ENCODE results near the gene ECT2L.

The ECT2L gene

DNA sequence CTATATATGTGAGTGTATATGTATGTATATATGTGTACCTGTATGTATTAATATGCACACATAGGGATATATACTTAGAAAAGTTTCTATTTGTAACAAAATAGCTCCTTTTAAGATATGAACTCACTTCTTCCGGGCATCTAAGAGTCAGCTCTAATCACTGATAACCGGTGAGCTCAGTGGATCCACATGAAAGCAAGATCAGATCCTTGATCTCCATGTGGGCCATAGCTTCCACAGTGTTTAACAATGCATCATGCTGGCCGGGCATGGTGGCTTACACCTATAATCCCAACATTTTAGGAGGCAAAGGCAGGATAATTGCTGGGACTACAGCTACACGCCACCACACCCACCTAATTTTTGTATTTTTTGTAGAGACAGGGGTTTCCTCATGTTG lies 52.6 kb downstream of the ECT2L start:
- in situ Hi-C loops (cut with MboI; ENCODE audit: low sequenced_read_pairs), result no loop called here

DNA sequence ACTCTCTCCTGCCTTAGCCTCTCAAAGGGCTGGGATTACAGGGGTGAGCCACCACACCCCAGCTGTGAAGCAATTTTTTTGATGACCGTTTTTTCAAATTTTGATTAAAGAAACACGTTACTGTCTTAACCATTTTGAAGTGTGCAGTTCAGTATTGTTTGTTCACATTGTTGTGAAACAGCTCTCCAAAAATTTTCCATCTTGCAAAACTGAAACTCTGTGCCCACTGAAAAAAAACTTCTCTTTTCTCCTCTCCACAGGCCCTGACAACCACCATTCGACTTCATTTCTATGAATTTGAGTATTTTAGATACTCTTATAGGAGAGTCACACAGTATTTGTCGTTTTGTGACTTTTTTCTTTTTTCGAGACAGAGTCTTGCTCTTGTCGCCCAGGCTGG lies 53.9 kb downstream of the ECT2L start:
- in situ Hi-C loops (cut with MboI; ENCODE audit: low sequenced_read_pairs), result no loop called here

DNA sequence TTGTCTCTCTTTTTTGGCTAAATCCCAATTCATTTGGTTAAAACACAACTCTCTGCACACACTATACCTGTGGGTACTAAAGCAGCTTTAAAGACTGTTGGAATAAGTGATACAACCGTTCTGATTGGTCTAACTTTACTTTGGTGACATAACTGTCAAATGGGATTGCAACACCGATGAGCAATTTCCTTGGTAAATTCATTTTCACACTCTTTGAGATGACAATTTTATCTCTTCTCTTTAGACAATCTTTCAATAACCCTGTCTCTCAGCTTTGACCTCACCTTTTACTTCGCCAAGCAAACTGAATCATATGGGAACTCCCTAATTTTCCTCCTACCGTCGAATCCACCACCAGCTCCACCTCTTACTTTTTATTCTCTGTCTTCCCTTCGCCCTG lies 60.8 kb downstream of the ECT2L start:
- in situ Hi-C loops (cut with MboI; ENCODE audit: low sequenced_read_pairs), result no loop called here

DNA sequence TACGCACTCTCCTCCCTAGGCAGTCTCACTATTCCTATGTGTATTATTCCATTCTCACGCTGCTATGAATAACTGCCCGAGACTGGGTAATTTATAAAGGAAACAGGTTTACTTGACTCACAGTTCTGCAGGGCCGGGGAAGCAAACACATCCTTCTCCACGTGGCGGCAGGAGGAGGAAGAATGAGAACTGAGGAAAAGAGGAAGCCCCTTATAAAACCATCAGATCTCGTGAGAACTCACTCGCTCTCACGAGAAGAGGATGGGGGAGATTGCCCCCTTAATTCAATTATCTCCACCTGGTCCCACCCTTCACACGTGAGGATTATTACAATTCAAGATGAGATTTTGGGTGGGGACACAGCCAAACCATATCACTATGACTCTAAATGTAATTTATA lies 61.9 kb downstream of the ECT2L start:
- in situ Hi-C loops (cut with MboI; ENCODE audit: low sequenced_read_pairs), result no loop called here

DNA sequence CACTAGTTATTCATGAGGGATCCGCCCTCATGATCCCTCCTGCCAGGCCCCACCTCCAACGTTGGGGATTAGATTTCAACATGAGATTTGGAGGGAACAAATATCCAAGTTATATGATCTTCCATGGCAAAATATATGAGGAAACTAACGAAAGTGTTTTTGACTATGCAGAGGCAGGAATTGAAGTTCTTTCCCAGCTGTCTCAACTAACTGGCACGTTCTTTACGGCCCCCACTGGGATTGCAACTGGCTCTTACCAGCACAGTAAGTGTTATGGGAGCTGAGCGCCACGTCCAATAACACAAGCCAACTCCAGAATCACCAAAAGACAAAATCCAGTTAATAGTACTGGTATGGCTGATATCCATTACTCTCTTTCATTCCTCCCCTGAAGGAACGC lies 66.6 kb downstream of the ECT2L start:
- in situ Hi-C loops (cut with MboI; ENCODE audit: low sequenced_read_pairs), result no loop called here

DNA sequence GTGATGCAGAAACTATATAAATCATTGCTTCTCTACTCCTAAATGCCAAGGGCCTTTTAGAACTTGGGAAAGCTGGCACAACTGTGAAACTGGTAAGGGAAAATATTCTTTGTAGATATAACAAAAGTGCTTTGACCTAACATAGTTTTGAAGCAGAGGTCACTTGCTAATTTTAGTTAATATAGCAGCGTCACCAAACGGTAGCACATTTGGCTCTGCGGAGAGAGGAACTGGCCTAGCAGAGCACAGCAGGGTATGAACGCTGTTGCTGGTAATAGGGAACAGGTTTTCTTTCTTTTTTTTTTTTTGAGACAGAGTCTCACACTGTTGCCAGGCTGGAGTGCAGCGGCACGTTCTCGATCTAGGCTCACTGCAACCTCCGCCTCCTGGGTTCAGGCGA lies 67.4 kb downstream of the ECT2L start:
- in situ Hi-C loops (cut with MboI; ENCODE audit: low sequenced_read_pairs), result no loop called here

DNA sequence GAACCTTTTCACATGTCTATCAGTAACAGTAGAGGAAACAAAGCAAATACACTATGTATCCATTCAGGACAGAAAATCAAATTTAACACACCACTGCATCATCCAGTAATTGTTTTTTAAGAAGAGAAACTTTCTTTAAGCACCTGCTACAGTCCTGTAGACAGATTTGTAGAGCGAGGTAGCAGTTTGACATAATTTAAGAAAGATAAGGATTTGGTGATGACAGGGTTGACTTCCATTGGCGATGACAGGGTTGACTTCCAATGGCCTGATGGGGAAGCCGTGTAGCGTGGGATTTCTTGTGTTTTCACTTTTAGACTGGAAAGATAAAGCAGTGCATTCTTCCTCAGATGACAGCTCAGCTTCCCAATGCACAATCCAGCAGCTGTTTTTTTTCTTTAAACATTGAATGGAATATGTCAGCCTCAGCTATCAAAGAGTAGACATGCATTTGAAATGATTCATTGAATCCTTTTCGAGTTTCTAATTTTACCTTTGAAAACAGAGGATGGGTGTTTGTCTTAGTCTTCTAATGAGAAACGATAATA lies 68.5 kb downstream of the ECT2L start:
- in situ Hi-C loops (cut with MboI; ENCODE audit: low sequenced_read_pairs), result no loop called here

DNA sequence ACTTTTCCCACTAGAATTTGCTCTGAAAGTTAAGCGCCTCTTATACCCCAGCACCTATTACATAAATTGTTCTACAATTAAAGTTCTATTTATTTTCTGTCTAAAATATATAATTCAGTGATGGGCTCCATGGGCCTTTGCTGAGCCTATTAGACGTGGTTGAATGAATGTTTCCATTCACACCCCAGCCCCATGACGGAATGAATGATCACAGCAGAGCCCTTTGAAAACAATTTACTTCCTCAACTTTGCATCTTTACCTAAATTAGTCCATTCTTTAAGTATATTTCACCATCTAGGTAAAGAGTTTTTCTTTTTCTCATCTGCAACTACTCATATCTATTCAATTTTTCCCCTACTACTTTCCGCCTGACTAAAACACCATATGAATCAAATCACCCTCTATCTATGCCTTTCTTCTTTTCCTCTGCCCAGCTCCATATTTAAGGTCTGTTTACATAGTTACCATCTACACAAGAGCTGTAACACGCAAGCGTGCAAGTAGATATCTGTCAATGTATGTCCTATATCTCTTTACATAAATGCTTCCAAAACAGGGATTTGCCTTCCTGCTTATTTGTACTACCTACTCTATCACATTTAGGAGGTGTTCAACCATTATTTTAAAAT lies 69.7 kb downstream of the ECT2L start:
- in situ Hi-C loops (cut with MboI; ENCODE audit: low sequenced_read_pairs), result no loop called here

DNA sequence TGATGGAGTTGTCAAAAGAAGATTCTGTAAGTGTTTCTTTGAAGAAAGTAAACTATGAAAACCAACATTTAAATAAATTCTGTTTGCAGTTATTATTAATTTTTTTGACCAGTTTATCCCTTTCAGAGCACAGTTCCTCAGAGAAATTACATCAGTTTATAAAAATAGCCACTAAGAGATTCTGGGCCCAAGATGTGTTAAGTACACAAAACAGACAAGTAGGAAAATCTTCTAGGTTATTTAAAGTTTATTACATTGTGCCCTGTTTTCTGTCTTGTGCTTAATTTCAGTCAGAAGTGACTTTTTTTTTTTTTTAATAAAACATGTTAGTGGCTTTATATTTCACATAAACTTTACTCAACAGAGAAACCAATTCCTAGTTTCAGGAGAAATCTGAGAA lies 72.3 kb downstream of the ECT2L start:
- in situ Hi-C loops (cut with MboI; ENCODE audit: low sequenced_read_pairs), result no loop called here

DNA sequence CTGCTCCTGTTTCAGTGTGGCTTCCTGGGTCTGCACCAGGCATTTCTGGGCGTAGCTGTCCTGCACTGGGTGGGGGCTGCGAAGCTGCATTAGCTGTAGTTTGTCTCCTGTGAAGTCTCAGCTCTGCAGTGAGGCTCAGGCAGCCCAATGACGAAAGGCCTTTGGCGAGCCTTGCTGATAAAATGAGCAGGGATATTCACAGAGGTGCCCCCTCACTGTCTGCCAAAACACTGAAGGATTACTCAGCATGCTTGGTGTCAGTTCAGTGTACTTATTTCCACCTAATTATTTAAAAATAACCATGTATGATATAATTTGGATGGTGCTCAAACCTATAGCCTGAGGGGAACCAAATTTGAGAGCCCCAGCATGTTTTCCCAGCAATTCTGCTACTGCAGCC lies 73.5 kb downstream of the ECT2L start:
- in situ Hi-C loops (cut with MboI; ENCODE audit: low sequenced_read_pairs), result no loop called here

DNA sequence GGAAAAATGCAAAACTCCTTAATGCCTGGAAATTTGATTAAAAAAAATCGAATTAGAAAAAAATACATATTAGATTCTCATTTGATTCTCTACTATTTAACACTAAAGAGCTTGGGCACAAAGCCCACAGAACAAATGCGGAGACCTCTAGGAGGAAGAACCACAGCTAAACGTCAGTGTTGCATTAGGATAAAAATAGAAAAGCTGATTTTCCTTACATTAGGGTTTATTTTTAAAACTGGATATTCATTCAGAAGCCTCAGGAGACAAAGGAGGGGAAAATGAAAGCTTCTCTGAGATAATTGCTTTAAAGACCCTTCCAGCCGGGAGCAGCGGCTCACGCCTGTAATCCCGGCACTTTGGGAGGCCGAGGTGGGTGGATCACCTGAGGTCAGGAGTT lies 77.3 kb downstream of the ECT2L start:
- in situ Hi-C loops (cut with MboI; ENCODE audit: low sequenced_read_pairs), result no loop called here

DNA sequence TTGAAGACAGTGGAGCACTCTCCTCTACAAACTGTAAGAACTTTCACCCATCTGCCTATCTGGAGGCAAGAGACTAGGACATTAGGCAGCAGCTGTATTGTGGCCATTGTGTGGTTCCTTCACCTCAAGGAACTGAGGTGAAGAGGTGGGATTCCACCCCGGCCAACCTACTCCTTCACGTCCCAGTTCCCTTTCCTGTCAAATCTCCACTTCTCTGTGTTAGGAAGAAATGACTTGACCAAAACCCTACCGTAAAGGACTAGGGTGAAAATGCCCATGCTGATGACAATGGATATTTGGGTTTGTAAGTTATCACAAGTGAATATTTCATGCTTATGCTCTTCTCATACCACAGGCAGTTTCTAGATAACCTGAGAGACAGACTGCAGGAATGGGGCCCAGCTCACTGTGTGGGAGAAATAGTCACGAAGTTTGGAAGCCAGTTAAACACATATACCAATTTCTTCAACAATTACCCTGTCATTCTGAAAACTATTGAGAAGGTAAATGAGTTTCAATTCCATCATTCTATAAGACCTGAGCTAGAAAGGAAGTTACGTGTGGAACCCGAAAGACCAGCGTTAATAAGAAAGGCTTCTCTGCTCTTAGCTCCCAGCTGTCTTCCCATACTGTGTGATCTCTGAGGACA lies 86.6 kb downstream of the ECT2L start:
- in situ Hi-C loops (cut with MboI; ENCODE audit: low sequenced_read_pairs), result no loop called here

DNA sequence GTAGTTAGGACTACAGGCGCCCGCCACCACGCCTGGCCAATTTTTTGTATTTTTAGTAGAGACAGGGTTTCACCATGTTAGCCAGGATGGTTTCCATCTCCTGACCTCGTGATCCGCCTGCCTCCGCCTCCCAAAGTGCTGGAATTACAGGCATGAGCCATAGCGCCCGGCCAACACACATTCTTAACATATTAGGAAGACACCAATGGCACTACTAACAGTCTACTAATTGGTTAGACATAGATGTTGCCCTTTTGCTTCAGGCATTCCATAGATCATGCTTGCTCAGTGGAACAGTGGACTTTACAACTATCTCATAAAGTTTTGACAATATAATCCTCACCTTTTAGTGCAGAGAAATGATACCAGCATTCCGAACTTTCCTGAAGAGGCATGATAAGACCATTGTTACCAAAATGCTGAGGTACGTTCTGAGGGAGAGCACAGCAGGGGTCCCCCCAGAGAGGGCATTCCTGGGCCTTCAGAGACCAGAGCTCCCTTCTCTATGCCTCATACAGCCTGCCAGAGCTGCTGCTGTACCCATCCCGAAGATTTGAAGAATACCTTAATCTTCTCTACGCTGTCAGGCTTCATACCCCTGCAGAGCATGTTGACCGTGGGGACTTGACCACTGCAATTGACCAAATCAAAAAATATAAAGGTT lies 89.4 kb downstream of the ECT2L start:
- in situ Hi-C loops (cut with MboI; ENCODE audit: low sequenced_read_pairs), result no loop called here

DNA sequence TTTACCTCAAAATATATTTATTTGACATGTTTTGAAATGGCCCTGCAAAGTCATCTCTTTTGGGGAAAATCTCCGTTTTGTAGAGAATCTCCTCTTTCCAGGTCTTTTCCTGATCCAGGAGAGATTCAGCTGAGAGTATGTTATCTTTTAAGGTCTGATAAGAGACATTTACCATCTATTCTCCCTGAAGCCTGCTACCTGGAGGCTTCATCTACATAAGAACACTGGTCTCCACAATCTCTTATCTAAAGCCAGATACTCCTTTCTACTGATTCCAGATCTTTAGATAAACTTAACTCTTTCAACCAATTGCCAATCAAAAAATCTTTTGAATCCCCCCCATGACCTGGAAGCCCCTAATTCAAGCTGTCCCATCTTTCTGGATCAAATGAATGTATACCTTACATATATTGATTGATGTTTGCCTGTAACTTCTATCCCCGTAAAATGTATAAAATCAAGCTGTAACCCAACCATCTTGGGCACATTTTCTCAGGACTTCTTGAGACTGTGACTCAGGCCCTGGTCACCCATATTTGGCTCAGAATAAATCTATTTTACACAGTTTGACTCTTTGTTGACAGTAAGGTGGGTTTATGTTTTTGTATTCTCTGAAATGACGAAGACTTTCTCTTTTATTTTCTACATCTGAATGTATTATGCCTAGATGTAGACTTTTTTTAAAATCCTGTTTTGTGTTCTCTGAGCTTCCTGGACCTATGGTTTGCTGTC lies 95.5 kb downstream of the ECT2L start:
- in situ Hi-C loops (cut with MboI; ENCODE audit: low sequenced_read_pairs), result no loop called here

DNA sequence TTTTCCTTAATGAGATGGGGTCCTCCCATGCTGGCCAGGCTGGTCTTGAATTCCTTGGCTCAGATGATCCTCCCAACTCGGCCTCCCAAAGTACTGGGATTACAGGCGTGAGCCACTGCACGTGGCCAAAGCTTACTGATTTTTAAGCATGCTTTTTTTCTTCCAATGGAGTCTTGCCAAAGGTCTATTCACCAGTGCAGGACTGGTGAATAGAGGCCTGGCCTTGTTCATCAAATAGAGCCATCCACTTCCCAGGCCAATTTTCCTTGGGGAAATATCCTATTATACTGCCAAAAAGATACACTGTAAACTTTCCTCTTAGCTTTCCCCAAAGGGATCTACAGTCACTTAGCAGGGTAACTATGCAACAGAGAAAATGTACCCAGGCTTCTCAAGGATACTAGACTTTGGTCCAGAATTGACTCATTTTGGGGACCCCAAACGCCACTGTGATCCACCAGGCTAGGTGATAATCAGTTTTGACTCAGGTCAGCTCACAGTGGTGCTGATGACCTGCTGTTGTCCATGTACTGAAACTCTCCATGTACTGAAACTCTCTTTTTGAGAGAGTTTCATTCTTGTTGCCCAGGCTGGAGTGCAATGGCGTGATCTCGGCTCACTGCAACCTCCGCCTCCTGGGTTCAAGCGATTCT lies 100.3 kb downstream of the ECT2L start:
- in situ Hi-C loops (cut with MboI; ENCODE audit: low sequenced_read_pairs), result no loop called here

DNA sequence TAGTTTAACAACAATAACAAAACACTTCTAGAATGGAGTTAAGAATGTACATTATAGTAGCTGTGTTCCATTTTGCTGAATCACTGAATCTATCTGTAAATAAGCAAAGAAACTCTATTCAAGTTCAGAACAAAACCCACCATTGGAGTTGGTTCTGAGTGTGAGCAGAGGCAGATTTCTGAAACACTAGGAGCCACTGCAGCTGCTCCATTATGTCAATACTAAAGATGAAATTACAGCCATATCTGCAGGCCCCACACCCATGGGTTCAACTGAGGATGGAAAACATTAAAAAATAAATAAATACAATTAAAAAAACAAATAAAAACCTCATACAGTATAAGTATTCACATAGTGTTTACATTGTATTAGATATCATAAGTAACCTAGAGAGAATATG lies 101.1 kb downstream of the ECT2L start:
- in situ Hi-C loops (cut with MboI; ENCODE audit: low sequenced_read_pairs), result no loop called here

DNA sequence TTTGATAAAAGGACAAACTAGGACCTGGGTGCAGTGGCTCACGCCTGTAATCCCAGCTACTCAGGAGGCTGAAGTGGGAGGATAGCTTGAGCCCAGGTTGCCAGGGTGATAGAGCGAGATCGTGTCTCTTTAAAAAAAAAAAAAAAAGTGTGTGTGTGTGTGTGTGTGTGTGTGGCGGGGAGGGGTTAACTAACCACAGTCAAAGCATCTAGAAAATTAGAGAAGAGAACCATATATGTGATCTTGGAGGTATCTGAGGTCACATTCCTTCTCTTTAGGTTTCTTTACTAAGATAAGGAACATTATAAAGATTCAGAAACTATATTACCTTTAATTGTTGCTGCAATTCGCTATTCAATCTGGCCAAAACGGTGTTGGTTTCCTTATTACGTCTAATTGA lies 111.3 kb downstream of the ECT2L start:
- in situ Hi-C loops (cut with MboI; ENCODE audit: low sequenced_read_pairs), result no loop called here

DNA sequence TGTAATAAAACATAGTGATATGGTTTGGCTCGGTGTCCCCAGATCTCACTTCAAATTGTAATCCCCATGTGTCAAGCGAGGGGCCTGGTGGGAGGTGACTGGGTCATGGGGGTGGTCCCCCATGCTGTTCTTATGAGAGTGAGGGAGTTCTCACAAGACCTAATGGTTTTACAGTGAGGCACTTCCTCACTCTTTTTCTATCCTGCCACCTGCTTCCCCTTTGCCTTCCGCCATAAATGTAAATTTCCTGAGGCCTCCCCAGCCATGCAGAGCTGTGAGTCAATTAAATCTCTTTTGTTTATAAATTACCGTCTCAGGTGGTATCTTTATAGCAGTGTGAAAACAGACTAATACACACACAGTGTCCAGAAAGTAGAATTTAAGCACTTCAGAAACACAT lies 113.6 kb downstream of the ECT2L start:
- in situ Hi-C loops (cut with MboI; ENCODE audit: low sequenced_read_pairs), result no loop called here

DNA sequence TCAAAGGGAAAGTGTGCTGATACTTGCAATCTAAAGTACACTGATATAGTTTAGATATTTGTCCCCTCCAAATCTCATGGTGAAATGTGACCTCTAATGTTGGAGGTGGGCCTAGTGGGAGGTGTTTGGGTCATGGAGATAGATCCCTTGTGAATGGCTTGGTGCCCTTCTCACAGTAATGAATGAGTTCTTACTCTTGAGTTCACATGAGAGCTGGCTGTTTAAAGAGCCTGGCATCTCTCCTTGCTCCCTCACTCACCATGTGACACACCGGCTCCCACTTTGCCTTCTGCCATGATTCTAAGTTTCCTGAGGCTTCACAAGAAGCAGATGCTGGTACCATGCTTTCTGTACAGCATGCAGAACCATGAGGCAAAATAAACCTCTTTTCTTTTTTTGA lies 114.1 kb downstream of the ECT2L start:
- in situ Hi-C loops (cut with MboI; ENCODE audit: low sequenced_read_pairs), result no loop called here

DNA sequence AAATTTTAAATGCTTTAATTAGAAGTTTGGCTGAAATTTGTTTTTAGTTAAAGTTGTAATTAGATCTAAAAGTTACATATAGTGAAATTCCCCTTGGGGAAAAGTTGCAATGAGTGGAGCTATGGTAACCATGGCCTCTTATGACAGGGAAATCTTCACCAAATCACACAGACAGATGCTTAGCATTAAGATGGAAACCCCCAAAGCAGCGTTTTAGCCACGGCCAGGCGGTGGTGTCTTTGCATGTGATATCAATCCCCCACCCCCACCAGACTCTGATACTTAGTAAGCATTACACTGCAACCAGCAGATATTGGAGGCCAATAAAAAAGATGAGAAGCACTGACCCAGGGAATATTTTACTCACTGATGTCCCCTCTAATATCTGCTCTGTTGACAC lies 116.4 kb downstream of the ECT2L start:
- in situ Hi-C loops (cut with MboI; ENCODE audit: low sequenced_read_pairs), result no loop called here

DNA sequence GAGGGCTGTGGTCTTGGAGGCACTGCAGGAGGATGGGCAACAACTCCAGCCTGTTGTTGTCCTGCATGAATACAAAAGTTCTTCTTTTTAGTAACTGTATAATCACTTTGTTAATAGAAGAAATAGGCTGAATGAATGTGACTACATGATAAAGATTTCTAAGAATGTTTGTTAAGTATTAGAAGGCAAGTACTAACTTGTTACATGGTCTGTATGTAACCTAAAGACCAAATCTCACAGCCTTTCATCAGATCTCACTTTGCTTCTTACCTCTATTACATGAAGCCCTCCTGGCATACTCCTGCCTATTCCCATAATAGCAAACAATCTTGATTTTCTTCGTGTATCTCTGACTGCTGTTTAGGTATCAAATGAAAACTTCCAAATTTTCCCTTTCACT lies 118.8 kb downstream of the ECT2L start:
- in situ Hi-C loops (cut with MboI; ENCODE audit: low sequenced_read_pairs), result no loop called here
